Upper lobe of left lung (tissue), 4 donors: ENCODE measurements around the gene WLS.

Experiments used
- CTCF ChIP-seq, 6 experiments: fragments of 450-650 bp in 4 of 6; fragments of 200-600 bp in 2 of 6; sonication (generic) in 2 of 6; IDR thresholded peaks; one replicate each; pipeline ENCODE4 v1.5.1; 2016 to 2019; ENCODE audit warnings: antibody characterized with exemption in 6 of 6
- EP300 ChIP-seq, 4 donors: sonication (generic); formaldehyde crosslinking; IDR thresholded peaks; one replicate each; pipeline ENCODE4 v1.5.1; 2017; ENCODE audit warnings: antibody characterized with exemption in 4 of 4, control low read depth in 2 of 4
- POLR2A ChIP-seq, 4 donors: fragments of 450-650 bp; IDR thresholded peaks; one replicate each; pipeline ENCODE4 v1.5.1; 2016 to 2017; ENCODE audit warnings: antibody characterized with exemption in 4 of 4, mild to moderate bottlenecking in 2 of 4
- POLR2AphosphoS5 ChIP-seq, 2 donors: sonication (generic); formaldehyde crosslinking; IDR thresholded peaks; one replicate each; pipeline ENCODE4 v1.5.1; 2017; ENCODE audit warnings: antibody characterized with exemption in 2 of 2

GRCh38 chr1:68237040-68237439, 4.7 kb upstream of the WLS start:
- TF ChIP-seq CTCF (IDR thresholded peaks at IDR 0.05): no peak
- TF ChIP-seq EP300 (IDR thresholded peaks at IDR 0.05): no peak
- TF ChIP-seq POLR2A (IDR thresholded peaks at IDR 0.05): no peak
- TF ChIP-seq POLR2AphosphoS5 (IDR thresholded peaks at IDR 0.05): no peak
